IPS-20b (cell line): ENCODE results near the gene ARHGEF17.

Source experiments
- H3K27ac ChIP-seq: one replicate; pipeline ENCODE4 v1.5.1; 2013; ENCODE audit warnings: low read length
- H3K27me3 ChIP-seq: 2 replicates; pipeline ENCODE4 v1.6.1; 2013; ENCODE audit warnings: mild to moderate bottlenecking, low read length, inconsistent platforms; ENCODE audit not compliant: insufficient read depth
- H3K36me3 ChIP-seq: 2 replicates; pipeline ENCODE4 v1.6.1; 2013; ENCODE audit warnings: low read depth, mild to moderate bottlenecking, inconsistent platforms, low read length, moderate library complexity; ENCODE audit not compliant: insufficient read depth
- H3K4me1 ChIP-seq: 2 replicates; pipeline ENCODE4 v1.6.1; 2013; ENCODE audit warnings: mild to moderate bottlenecking, control low read depth, inconsistent platforms, low read length, moderate library complexity; ENCODE audit not compliant: insufficient read depth
- H3K4me3 ChIP-seq: 2 replicates; pipeline ENCODE4 v1.5.1; 2013; ENCODE audit warnings: mild to moderate bottlenecking, low read length, inconsistent platforms
- H3K9ac ChIP-seq: 2 replicates; pipeline ENCODE4 v1.6.1; 2013; ENCODE audit warnings: low read depth, mild to moderate bottlenecking, inconsistent platforms, low read length, moderate library complexity
- H3K9me3 ChIP-seq: 2 replicates; pipeline ENCODE4 v1.6.1; 2013; ENCODE audit warnings: mild to moderate bottlenecking, low read depth, low read length, inconsistent platforms; ENCODE audit not compliant: insufficient read depth

ARHGEF17 gene

GRCh38 chr11:73346186-73346935 lies 38.3 kb downstream of the ARHGEF17 start:
- Histone ChIP-seq H3K4me1 (no peaks in the 10 kb centered on the region), H3K9me3 (no peaks in the 10 kb centered on the region), H3K4me3 (no peak overlapping the region), H3K36me3 (no peaks in the 10 kb centered on the region), H3K27ac (no peak overlapping the region), H3K9ac (no peak overlapping the region), H3K27me3 (peaks cover 28% of the 10 kb centered on the region)

GRCh38 chr11:73347067-73347466 lies 39.0 kb downstream of the ARHGEF17 start:
- Histone ChIP-seq H3K9ac (no peak overlapping the region), H3K9me3 (no peaks in the 10 kb centered on the region), H3K4me3 (no peak overlapping the region), H3K36me3 (no peaks in the 10 kb centered on the region), H3K27me3 (peaks cover 21% of the 10 kb centered on the region), H3K27ac (no peak overlapping the region), H3K4me1 (no peaks in the 10 kb centered on the region)

- peaks cover 6% of the 10 kb centered on the region; the same call in 1 of the 2 replicates for H3K27me3 ChIP-seq
- H3K4me3 ChIP-seq = no peak overlapping the region
- H3K4me1 ChIP-seq = no peaks in the 10 kb centered on the region
- no peak overlapping the region for H3K27ac ChIP-seq
- no peaks in the 10 kb centered on the region for H3K9me3 ChIP-seq
- H3K36me3 ChIP-seq = no peaks in the 10 kb centered on the region
- H3K9ac ChIP-seq = no peak overlapping the region
These were observed 40.8 kb downstream of the ARHGEF17 start for GRCh38 chr11:73348838-73349237.

- H3K9me3 ChIP-seq = no peaks in the 10 kb centered on the region
- H3K36me3 ChIP-seq = no peaks in the 10 kb centered on the region
- H3K27me3 ChIP-seq = no peaks in the 10 kb centered on the region; the same call in 1 of the 2 replicates
- no peak overlapping the region for H3K9ac ChIP-seq
- no peak overlapping the region for H3K4me3 ChIP-seq
- H3K27ac ChIP-seq = no peak overlapping the region
- no peaks in the 10 kb centered on the region for H3K4me1 ChIP-seq
These were observed 41.6 kb downstream of the ARHGEF17 start for GRCh38 chr11:73349633-73350032.

GRCh38 chr11:73350908-73351636 lies 43.0 kb downstream of the ARHGEF17 start:
- no peaks in the 10 kb centered on the region for H3K36me3 ChIP-seq
- H3K4me3 ChIP-seq = no peak overlapping the region
- no peaks in the 10 kb centered on the region for H3K27me3 ChIP-seq
- H3K9ac ChIP-seq = no peak overlapping the region
- H3K27ac ChIP-seq = no peak overlapping the region
- no peaks in the 10 kb centered on the region for H3K9me3 ChIP-seq
- no peaks in the 10 kb centered on the region for H3K4me1 ChIP-seq

- H3K27ac ChIP-seq = no peak overlapping the region
- no peaks in the 10 kb centered on the region for H3K4me1 ChIP-seq
- H3K9ac ChIP-seq = no peak overlapping the region
These were observed 45.3 kb downstream of the ARHGEF17 start for GRCh38 chr11:73353422-73353821.

GRCh38 chr11:73355109-73355508 lies 47.0 kb downstream of the ARHGEF17 start:
- H3K27ac ChIP-seq = no peak overlapping the region
- H3K4me1 ChIP-seq = no peaks in the 10 kb centered on the region
- no peaks in the 10 kb centered on the region for H3K9me3 ChIP-seq
- H3K27me3 ChIP-seq = no peaks in the 10 kb centered on the region
- H3K36me3 ChIP-seq = no peaks in the 10 kb centered on the region
- no peak overlapping the region for H3K4me3 ChIP-seq
- H3K9ac ChIP-seq = no peak overlapping the region

More at GRCh38 chr11:73353422-73353821, 45.3 kb downstream of the ARHGEF17 start:
- no peaks in the 10 kb centered on the region for H3K9me3 ChIP-seq
- no peaks in the 10 kb centered on the region for H3K27me3 ChIP-seq
- H3K36me3 ChIP-seq = no peaks in the 10 kb centered on the region
- no peak overlapping the region for H3K4me3 ChIP-seq

- H3K27ac ChIP-seq = no peak overlapping the region
- no peak overlapping the region for H3K4me3 ChIP-seq
- H3K36me3 ChIP-seq = no peaks in the 10 kb centered on the region
- H3K4me1 ChIP-seq = no peaks in the 10 kb centered on the region
- H3K9me3 ChIP-seq = no peaks in the 10 kb centered on the region
- H3K27me3 ChIP-seq = no peaks in the 10 kb centered on the region
- H3K9ac ChIP-seq = no peak overlapping the region
These were observed 49.1 kb downstream of the ARHGEF17 start for GRCh38 chr11:73356979-73357860.

- no peak overlapping the region for H3K9ac ChIP-seq
- H3K4me1 ChIP-seq = no peaks in the 10 kb centered on the region
- H3K9me3 ChIP-seq = no peaks in the 10 kb centered on the region
- H3K36me3 ChIP-seq = no peaks in the 10 kb centered on the region
- no peak overlapping the region for H3K4me3 ChIP-seq
- H3K27ac ChIP-seq = no peak overlapping the region
- peaks cover 7% of the 10 kb centered on the region for H3K27me3 ChIP-seq
These were observed 50.0 kb downstream of the ARHGEF17 start for GRCh38 chr11:73358071-73358470.

- H3K27me3 ChIP-seq = peaks cover 8% of the 10 kb centered on the region
- H3K9me3 ChIP-seq = no peaks in the 10 kb centered on the region
- no peaks in the 10 kb centered on the region for H3K36me3 ChIP-seq
- H3K27ac ChIP-seq = no peak overlapping the region
- H3K4me3 ChIP-seq = no peak overlapping the region
- H3K4me1 ChIP-seq = no peaks in the 10 kb centered on the region
- no peak overlapping the region for H3K9ac ChIP-seq
These were observed 51.3 kb downstream of the ARHGEF17 start for GRCh38 chr11:73359341-73359740.

- Histone ChIP-seq H3K9ac (no peak overlapping the region), H3K27ac (no peak overlapping the region), H3K4me1 (no peaks in the 10 kb centered on the region), H3K27me3 (peaks cover 8% of the 10 kb centered on the region), H3K4me3 (no peak overlapping the region), H3K36me3 (no peaks in the 10 kb centered on the region), H3K9me3 (no peaks in the 10 kb centered on the region)
These were observed 52.1 kb downstream of the ARHGEF17 start for GRCh38 chr11:73359930-73360742.
